GM21619 (cell line): ENCODE results near the gene SEMA4D.

ENCODE experiments used
- ATAC-seq: cut with Tn5 transposase; IDR thresholded peaks from one replicate; pipeline ENCODE4 v1.9.1; 2021; ENCODE audit not compliant: unreplicated experiment

Gene SEMA4D, protein sequence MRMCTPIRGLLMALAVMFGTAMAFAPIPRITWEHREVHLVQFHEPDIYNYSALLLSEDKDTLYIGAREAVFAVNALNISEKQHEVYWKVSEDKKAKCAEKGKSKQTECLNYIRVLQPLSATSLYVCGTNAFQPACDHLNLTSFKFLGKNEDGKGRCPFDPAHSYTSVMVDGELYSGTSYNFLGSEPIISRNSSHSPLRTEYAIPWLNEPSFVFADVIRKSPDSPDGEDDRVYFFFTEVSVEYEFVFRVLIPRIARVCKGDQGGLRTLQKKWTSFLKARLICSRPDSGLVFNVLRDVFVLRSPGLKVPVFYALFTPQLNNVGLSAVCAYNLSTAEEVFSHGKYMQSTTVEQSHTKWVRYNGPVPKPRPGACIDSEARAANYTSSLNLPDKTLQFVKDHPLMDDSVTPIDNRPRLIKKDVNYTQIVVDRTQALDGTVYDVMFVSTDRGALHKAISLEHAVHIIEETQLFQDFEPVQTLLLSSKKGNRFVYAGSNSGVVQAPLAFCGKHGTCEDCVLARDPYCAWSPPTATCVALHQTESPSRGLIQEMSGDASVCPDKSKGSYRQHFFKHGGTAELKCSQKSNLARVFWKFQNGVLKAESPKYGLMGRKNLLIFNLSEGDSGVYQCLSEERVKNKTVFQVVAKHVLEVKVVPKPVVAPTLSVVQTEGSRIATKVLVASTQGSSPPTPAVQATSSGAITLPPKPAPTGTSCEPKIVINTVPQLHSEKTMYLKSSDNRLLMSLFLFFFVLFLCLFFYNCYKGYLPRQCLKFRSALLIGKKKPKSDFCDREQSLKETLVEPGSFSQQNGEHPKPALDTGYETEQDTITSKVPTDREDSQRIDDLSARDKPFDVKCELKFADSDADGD

DNA sequence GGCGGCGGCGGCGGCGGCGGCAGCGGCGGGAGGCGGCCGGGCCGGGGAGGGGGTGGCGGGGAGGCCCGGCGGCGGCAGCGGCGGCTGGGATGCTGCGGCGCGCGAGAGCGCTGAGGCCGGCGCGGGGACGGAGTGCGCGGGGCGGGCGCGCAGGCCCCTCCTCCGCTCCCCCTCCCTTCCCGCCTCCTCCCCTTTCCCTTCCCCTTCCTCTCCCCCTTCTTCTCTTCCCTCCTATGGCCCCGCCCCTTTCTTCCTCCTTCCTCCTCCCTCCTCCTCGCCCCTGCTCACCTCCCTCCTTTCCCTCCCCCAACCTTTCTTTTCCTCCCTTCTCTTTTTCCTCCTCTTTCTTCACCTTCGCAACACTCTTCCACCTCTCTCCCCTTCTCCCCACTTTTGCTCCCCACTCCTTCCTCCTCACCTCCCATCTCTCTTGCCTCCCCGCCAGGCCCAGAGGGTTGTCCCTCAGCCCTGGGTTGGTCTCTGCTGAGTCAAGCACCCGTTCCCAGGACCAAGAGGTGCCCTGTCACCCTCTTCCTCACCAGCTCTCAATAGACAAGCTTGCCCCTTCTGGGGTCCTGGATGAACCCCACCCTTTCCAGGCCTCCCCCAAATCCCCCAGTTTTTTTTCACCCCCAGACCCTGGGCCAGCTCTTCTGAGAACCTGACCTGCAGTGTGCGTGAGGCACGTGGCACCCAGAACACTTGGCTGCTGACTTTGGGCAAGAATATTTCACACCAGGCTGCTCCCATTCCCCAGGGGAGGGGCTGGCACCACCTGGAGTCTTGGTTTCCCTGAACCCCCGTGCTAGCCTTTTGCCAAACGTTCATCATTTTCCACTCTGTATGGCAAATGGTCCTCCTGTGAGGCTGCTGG is at the start of gene SEMA4D:
SEMA4D (minus strand) TSS at position 136 of the 874 bp plus-strand sequence. CDS start 92,657 bp downstream, outside the sequence.
- ATAC-seq = peak; percentile 31

DNA sequence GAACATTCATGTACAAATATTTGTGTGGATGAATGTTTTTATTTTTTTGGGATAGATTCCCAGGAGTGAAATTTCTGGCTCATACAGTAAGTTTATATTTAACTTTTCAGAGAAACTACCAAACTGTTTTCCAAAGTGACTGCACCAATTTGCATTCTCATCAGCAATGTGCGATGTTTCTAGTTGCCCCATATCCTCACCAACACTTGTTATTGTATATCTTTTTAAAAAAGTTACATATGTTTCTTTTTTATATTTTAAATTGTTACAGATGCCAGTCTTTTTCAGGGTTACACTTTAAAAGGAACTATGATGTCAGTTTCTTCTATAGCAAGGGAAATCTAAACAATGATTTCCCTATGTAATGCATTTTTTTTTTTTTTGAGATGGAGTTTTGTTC is 49.1 kb upstream of the SEMA4D start:
- no peak for ATAC-seq

DNA sequence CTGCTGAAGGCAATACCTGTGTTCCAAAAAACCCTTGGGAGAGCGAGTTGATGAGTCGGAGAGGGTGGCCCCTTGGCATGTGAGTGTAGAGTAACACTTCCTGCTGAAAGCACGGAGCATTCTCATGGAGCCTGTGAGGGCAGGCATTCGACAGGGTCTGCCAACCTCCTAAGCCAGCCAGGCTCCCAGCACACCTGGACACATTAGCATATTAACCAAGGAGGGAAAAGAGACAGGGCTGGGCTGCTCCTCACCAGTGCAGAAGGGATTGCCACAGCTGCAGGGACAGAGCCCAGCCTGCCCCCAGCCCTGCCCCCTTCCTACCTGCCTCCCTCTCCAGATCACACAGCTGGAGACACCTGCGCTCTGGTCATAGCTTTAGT is 46.4 kb upstream of the SEMA4D start:
- ATAC-seq = no peak

DNA sequence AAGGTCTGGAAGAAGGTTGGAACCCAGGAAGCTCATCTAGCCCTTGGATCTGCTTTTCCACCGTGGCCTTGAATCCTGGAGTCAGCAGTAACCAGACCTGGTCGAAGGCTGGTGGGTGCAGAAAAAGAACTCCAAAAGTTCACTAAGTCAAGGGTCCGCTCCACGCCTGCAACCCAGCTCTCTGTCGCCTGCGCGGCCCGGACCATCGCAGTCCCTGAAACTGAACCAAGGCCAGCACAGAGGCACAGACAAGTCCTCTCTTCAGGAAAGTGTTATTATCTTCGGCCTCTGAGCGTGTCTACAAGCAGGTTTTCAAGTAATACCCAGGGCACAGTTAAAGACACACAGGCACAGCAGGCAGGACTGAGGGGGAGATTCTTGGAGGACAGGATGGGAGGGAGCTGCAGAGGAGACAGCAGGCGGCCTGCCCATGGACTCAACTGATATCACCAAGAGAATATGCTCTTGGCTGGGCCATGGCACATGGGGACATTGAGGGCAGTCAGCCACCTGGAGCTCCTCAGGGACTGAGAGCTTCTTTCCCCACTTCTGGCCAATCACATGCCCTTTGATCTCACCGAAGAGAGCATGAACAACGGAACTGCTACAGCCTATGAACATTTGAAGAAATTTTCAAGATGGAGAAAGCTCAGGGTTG is 45.8 kb upstream of the SEMA4D start:
- no peak for ATAC-seq

DNA sequence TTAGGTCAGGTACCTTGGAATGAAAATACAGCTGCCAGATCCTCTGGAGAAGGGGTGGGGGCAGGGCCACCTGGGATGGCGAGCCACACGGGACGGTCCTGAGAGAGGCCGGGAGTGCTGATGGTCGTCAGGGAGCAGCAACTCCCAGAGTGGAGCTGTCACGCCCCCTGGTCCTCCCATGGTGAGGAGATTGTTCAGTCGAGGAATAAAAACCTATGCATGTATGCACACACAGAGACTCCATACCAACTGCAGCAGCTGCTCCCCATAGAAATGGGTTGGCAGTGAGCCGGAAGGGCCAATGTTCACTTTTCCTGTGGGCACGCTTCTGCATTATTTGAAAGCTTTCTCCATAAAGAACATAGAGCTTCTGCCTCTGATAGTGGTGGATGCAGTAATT is 45.2 kb upstream of the SEMA4D start:
- ATAC-seq = no peak

DNA sequence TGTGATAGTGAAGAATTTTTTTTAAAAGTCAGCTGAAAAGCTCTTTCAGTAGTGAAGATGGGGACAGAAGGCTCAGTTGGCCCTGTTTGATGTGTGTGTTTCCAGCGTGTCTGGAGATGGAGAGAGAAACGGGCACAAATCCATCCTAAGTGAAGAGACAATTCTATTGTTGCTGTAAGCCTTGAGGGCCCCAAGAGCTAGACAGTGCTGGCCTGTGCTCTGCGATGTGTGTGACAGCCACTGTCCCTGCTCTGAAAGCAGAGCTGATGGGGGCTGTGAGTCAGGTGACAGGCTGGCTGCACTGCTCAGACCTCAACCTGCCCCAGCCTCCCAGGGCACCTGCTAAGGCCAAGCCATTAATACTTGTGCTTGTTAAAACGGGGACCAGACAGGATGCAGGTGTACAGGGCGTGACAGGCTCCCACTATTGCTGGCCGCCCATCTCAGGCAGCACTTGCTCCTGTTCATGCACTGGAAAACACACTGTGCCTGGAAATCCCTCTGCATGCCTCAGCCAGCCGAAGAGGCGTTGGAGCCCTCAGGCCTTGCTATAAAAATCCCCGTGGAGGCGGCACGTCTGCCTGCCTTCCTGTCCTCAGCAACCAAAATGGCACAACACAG is 44.6 kb upstream of the SEMA4D start:
- peak; percentile 52 for ATAC-seq

DNA sequence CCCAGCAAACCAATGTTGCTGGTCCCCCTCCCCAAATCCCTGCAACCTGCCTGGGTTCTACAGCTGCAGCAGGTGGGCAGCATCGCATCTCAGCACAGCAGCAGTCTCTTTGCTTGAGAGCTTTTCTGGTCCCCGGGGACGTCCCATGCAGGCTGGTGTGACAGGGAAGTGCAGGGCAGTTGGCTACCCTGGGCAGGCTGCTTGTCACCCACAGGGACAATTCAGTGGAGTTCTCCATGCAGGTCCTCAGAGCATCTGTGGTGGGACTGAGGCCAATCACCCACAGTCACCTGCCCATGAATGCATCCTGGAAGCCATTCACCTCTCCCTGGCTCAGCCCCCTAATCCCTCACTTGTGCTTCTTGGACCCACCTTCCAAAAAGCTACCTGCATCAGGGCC is 43.9 kb upstream of the SEMA4D start:
- no peak for ATAC-seq

DNA sequence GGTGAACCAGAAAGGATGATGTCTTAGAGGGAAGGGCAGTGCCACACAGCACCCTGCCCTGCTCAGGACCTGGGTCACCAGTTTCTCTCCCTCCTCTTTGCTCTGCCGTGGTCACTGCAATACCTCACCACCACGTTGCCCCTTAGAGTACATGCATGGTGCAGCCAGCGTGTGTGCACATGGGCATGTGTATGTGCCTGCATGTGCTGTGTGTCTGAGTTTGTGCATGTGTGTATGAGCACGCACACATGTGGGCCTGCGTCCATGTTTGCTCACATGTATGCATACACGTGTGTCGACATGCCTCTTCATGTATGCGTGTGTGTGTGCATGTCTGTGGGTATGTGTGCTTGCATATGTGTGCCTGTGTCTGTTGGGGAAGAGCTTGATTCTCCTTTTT is 41.5 kb upstream of the SEMA4D start:
- ATAC-seq = no peak

DNA sequence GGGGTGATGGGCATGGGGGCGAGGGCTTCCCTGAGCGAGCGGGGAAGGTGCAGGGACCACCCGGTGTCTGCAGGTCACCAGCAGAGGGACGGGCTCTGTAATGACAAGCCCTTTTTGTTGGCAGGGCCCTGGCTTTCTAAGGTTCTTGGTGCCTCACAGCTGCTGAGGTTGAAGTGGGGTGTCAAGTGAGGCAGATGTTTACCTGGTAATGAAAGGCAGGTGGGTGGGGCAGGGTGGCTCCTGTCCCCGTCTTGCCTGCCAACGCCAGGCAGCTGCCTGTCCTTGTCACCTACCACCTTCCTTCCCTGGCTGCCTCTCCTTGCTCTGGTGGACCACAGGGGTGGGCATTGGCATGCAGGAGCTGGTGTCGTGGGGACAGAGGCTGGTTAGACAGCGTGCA is 41.0 kb upstream of the SEMA4D start:
- no peak for ATAC-seq

DNA sequence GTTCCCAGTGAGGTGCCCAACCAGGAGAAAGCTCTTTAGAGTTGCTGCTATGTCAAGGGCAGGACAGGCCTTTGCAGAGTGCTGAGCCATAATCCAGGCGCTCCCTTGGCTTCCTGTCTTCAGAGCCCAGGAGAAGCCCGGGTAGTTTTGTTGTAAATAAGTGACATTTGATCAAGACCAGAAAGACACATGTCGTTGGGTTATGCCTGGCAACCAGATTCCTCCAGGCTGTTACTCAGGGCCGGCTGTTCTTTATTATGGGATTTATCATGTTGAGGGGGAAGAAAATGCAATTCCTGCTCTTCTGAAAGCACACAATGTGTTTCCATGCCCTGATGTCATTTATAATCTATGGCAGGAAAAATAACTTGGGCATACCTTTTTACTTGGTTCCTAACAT is 39.3 kb upstream of the SEMA4D start:
- no peak for ATAC-seq

DNA sequence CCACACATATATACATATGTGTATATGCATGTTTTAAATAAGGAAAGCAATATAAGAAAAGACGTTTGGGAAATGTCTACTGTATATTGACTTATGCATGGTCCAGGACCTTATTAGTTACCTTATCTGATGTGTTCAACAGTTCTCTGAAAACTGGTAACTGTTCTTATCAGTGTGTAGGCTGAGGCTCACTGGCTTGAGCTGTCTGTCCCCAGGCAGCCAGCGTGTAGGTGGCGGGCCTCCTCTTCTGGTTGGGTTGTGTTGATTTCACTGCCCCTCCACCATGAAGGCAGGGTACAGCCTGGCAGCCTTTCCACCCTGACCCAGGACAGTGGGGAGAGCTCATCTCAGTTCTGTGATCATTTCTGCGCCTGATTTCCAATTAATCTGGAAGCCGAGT is 38.7 kb upstream of the SEMA4D start:
- peak; percentile 34 for ATAC-seq

DNA sequence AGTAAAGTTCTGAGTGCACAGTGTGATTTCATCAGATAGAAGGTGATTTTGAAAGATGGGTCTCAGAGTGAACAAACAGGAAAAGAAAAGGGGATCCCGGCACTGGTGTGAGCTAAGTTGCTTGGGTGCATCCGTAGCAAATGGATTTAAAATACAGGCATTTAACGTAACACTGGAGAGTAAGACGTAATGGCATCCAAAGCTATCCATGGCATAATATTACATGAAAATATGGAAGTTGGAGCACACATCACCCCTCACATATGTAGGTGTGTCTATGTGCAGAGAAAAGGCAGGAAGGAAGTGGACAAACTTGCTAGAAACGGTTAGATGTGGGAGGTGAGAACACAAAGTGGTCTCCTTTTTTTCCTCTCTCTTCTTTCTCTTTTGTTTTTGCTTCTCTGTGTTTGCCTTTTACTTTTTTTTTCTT is 38.2 kb upstream of the SEMA4D start:
- peak; percentile 71 for ATAC-seq

DNA sequence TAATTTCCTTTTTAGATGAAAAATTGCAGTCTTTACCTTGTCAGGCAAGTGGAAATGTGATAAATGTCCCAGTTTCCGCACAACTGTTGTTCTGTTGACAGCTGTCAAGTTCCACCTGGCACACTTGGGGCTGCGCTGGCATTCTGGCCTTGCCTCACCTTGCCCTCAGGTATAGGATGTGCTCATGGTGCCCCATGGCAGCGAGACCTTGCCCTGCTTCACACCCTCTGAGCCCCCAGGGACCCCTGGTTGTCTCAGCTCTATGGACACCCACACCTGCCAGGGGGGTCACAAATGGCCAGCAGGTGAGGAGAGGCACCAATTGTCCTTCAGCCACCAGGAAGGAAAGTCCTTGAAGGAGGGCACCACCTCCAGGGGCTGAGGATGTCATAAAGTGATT is 37.5 kb upstream of the SEMA4D start:
- no peak for ATAC-seq

DNA sequence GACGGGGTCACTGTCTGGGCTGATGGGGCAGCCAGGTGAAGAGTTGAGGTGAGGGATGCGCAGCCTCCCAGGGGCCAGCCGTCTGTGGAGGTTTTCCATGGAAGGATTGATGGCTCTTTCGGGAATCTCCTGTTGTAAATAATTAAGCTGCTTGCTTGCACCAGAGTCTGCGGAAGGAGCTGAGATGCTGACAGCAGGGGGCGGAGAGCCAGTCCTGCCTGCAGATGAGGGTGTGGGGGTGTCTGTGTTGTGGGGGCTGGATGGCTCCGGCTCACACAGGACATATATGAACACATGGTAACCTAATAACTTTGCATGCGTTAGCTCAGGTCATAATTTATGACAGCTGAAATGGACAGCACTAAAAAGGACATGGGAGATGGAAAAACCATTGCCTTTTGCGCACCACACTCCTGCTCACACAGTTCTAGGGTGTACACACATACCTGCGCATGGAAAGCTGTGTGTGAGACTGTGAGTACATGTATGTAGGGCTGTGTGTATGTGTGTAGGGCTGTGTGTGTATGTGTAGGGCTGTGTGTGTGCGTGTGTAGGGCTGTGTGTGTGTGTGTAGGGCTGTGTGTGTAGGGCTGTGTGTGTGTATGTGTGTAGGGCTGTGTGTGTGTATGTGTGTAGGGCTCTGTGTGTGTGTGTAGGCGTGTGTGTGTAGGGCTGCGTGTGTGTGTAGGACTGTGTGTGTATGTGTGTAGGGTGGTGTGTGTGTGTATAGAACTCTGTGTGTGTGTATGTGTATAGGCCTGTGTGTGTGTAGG is 36.8 kb upstream of the SEMA4D start:
- no peak for ATAC-seq

DNA sequence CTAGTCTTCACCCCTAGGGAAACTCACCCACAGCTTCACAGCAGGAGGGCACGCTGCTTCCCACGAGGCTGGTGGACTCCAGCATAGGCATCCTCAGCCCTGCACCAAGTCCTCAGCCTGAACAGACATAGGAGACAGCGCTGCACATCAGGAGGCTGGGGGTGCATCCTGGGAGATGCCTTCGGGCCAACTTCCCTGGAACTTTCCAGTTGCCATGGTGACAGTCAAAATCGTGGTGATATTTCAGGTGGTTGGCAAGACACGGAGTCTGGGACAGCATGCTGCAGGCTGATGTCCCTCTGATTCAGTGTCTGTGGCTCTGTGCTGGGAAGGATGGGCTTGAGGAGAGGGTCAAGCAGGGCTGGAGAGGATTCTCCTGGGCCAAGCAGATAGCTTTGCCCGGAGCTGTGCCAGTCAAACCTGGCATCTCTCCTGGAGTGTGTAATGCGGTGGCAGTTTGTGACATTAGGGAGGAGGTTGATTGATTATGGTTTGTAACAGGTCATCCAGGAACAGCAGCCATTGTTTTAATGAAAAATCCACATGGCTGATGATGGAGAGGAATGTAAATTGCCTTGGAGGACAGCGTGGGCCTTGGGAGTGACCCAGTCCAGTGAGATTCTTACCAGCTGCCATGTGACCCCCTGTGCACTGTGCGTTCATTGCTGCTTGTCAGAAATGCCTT is 35.6 kb upstream of the SEMA4D start:
- ATAC-seq = no peak

DNA sequence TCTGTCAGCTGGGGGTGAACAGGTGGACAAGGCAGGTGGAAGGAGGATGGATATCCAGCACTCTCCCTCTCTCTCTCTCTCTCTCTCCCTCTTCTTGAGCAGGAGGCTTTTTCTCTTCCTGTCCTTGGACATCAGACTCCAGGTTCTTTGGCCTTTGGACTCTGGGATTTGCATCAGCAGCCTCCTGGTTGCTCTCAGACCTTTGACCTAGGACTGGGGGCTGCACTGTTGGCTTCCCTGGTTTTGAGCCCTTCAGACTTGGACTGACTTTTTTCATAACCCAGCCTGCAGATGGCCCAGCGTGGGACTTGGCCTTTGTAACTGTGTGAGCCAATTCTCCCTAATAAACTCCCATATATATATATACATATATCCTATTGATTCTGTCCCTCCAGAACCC is 35.0 kb upstream of the SEMA4D start:
- ATAC-seq = no peak

DNA sequence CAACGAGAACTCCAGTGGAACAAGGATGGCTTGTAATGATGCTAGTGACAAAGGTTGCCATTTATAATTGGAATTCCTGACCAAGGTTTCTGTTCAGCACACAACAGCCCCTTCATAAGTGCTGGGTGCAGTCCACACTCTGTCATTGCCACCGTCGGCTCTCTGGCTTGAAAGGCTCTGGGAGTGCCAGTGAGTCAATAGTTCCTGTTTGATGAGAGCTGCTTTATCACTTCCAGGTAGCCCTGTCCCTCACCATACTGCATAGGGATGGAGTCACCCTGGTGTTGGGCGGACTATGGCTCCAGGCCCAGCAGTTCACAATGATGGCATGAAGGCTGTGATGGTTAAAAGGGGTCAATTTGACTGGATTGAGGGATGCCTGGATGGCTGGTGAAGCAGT is 34.6 kb upstream of the SEMA4D start:
- ATAC-seq = no peak

DNA sequence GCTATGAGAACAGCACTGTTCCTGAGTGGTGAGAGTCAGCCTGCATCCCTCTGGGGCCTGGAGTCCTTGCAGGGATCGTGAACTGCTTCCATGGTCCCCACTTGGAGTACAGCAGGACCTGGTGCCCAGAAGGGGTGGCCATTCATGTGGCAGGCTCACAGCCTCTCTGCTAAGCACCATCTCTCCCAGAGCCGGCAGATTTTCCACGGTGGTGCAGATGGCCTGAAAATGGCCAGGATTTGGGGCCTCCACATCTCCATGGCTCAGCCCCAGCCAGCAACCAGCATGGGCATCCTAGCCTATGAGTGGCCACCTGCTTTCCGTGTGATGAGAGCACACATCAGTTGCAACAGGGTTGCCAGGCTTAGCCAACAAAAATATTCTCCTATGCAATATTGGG is 33.9 kb upstream of the SEMA4D start:
- ATAC-seq = no peak

DNA sequence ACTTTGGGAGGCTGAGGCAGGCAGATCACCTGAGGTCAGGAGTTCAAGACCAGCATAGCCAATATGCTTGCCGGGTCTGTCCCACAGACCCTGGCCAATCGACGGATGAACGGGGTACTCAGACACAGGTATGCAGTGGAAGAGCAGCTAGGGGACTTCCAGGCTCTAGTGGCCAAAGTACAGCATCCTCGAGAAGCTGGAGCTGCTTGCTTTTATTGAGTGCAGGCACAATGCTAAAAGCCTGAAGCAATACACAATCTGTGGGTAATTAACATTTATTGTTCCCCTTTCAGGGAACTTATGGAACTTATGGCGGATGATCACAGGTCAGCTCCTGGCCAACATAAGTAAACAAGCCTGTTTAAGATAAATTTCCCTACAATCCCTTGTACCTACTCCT is 32.8 kb upstream of the SEMA4D start:
- ATAC-seq = no peak
